Kidney (tissue), 14 donors: ENCODE measurements around the gene PDHX. TPM values are rescaled to one million over a fixed set of nuclear protein-coding genes. Genes with fewer than 3 reads are reported as not detected.

Source experiments
- DNase-seq, 5 donors: peaks; one replicate each; pipeline ENCODE4 v3.0.0-alpha.2; 2013 to 2020
- FAIRE-seq: peaks from 2 replicates; lab custom pipeline; 2012; peaks lifted over from hg19 to GRCh38; lab: Jason Lieb, UNC
- H3K27ac ChIP-seq, 2 donors: one replicate each; pipeline ENCODE4 v1.7.0; 2013; ENCODE audit warnings: low read depth in 2 of 2, low read length in 2 of 2, inconsistent platforms in 1 of 2
- H3K27me3 ChIP-seq: one replicate; pipeline ENCODE4 v1.7.1; 2013; ENCODE audit warnings: low read length, inconsistent platforms; ENCODE audit not compliant: control insufficient read depth, insufficient read depth
- H3K36me3 ChIP-seq, 3 donors: one replicate each; pipeline versions ENCODE4 v1.7.0 to v1.7.1; 2013; ENCODE audit warnings: low read length in 3 of 3, control low read depth in 1 of 3, inconsistent platforms in 1 of 3; ENCODE audit not compliant: insufficient read depth in 3 of 3, control insufficient read depth in 2 of 3
- H3K4me1 ChIP-seq, 3 donors: one replicate each; pipeline versions ENCODE4 v1.7.0 to v1.7.1; 2013; ENCODE audit warnings: low read length in 3 of 3, inconsistent platforms in 1 of 3, low read depth in 1 of 3; ENCODE audit not compliant: control insufficient read depth in 2 of 3, insufficient read depth in 2 of 3
- H3K4me3 ChIP-seq, 3 donors: one replicate each; pipeline versions ENCODE4 v1.7.0 to v1.8.1; 2013; ENCODE audit warnings: low read length in 3 of 3, control low read depth in 1 of 3, inconsistent platforms in 1 of 3
- H3K9ac ChIP-seq, 3 donors: one replicate each; pipeline versions ENCODE4 v1.7.0 to v1.7.1; 2013; ENCODE audit warnings: low read length in 3 of 3, control low read depth in 1 of 3, inconsistent platforms in 1 of 3
- H3K9me3 ChIP-seq, 3 donors: one replicate each; pipeline versions ENCODE4 v1.7.0 to v1.7.1; 2013; ENCODE audit warnings: low read length in 3 of 3, control low read depth in 1 of 3, inconsistent platforms in 1 of 3; ENCODE audit not compliant: control insufficient read depth in 2 of 3, insufficient read depth in 1 of 3
- CTCF ChIP-seq: IDR thresholded peaks from 3 replicates; pipeline ENCODE4 v1.5.1; 2012; ENCODE audit warnings: mild to moderate bottlenecking, moderate library complexity, borderline replicate concordance; ENCODE audit not compliant: insufficient read depth; ENCODE audit errors: extremely low read depth
- intact Hi-C: fragments of 100-400 bp; cut with DNase I; formaldehyde crosslinking; loops from one replicate; pipeline ENCODE4 v1.11.1; 2022
- polyA plus RNA-seq: library from polyadenylated mRNA; stranded (reverse); fragments of 350-450 nt; fragmentation: Illumina TruSeq; extraction: RNeasy Lipid Tissue Mini Kit (QIAGEN cat#74804); gene quantifications from one replicate; pipeline ENCODE4 v1.2.3, GENCODE V29; 2014; ENCODE audit warnings: low read depth, low replicate concordance; ENCODE audit not compliant: insufficient read depth
- total RNA-seq: library from RNA; stranded (reverse); fragmentation: NEBNext Ultra II Directional; extraction: Animal tissue kit (Norgen Biotek cat#: 25700); gene quantifications from one replicate; pipeline ENCODE4 v1.2.1, GENCODE V29; 2021
- donor health status: control.
- donor health status: control.
- donor health status: control.
- donor health status: control.
- donor health status: control.
- donor health status: DM: yes; HTN: yes; CAD: no.
- donor health status: Normal renal cell carcinoma (clear cell type).

PDHX gene
- total and polyA plus RNA-seq, 2 donors from 2014 or later, result 29.6 to 32.6 TPM

GRCh38 chr11:35009944-35010342, 93.5 kb downstream of the PDHX start:
- Histone ChIP-seq H3K4me3 (no peak overlapping the region), H3K36me3 (no peaks in the 10 kb centered on the region), H3K27ac (no peak overlapping the region), H3K9ac (no peak overlapping the region), H3K4me1 (peaks cover 0 to 3% (median 2%) of the 10 kb centered on the region in 3 donors), H3K27me3 (no peaks in the 10 kb centered on the region), H3K9me3 (no peaks in the 10 kb centered on the region)
- intact Hi-C loops, result no loop called here
- TF ChIP-seq CTCF, result no peak
- no peak for FAIRE-seq
- no peak for DNase-seq

GRCh38 chr11:35010654-35011053, 94.2 kb downstream of the PDHX start:
- no peak overlapping the region for H3K27ac ChIP-seq
- FAIRE-seq, result no peak

GRCh38 chr11:35011389-35011788, 95.0 kb downstream of the PDHX start:
- no peak overlapping the region for H3K27ac ChIP-seq
- peaks cover 0 to 3% (median 2%) of the 10 kb centered on the region in 3 donors for H3K4me1 ChIP-seq
- no peaks in the 10 kb centered on the region for H3K27me3 ChIP-seq
- DNase-seq (no peak), FAIRE-seq (no peak)
- intact Hi-C loops, result no loop called here
- H3K4me3 ChIP-seq, result no peak overlapping the region
- no peak overlapping the region for H3K9ac ChIP-seq
- no peaks in the 10 kb centered on the region for H3K36me3 ChIP-seq
- TF ChIP-seq CTCF, result no peak
- no peaks in the 10 kb centered on the region for H3K9me3 ChIP-seq

More at GRCh38 chr11:35010654-35011053, 94.2 kb downstream of the PDHX start:
- Histone ChIP-seq H3K9me3 (no peaks in the 10 kb centered on the region), H3K27me3 (no peaks in the 10 kb centered on the region), H3K4me1 (peaks cover 0 to 3% (median 2%) of the 10 kb centered on the region in 3 donors), H3K9ac (no peak overlapping the region), H3K4me3 (no peak overlapping the region), H3K36me3 (no peaks in the 10 kb centered on the region)
- TF ChIP-seq CTCF, result no peak
- intact Hi-C loops, result no loop called here
- DNase-seq, result no peak

- DNase-seq (no peak), FAIRE-seq (no peak)
- H3K9ac ChIP-seq, result no peak overlapping the region
- TF ChIP-seq CTCF, result no peak
- no peaks in the 10 kb centered on the region for H3K36me3 ChIP-seq
- no peak overlapping the region for H3K4me3 ChIP-seq
- no peaks in the 10 kb centered on the region for H3K9me3 ChIP-seq
- H3K4me1 ChIP-seq, result peaks cover 0 to 3% (median 0%) of the 10 kb centered on the region in 3 donors
- intact Hi-C loops, result no loop called here
- H3K27ac ChIP-seq, result no peak overlapping the region
- H3K27me3 ChIP-seq, result no peaks in the 10 kb centered on the region
Measured at GRCh38 chr11:35011944-35012343, 95.5 kb downstream of the PDHX start.
